Spleen (tissue), 11 donors: ENCODE results near the gene CMTM4. TPM values are rescaled to one million over a fixed set of nuclear protein-coding genes. Genes with fewer than 3 reads are reported as not detected.
"Not testable (repeated sequence)": the region's sequence is repeated elsewhere in the genome, so short reads cannot be mapped to it uniquely, and the experiment has no call there.

Source experiments
- DNase-seq: peaks from one replicate; pipeline ENCODE4 v3.0.0-alpha.2; 2020
- H3K27ac ChIP-seq, 8 donors: fragments of 200-600 bp; sonication (generic) in 7 of 8; 1 replicate in 4 of 8; 2 replicates in 4 of 8; pipeline versions ENCODE4 v1.5.0 to v1.8.0; 2016 to 2021; ENCODE audit warnings: inconsistent platforms in 4 of 8, mild to moderate bottlenecking in 4 of 8, moderate library complexity in 1 of 8
- H3K27me3 ChIP-seq, 7 donors: fragments of 200-600 bp; sonication (generic) in 6 of 7; replicated peaks in 1 of 7; 1 replicate in 4 of 7; 2 replicates in 3 of 7; pipeline versions ENCODE4 v1.5.0 to v1.8.0; 2016 to 2021; ENCODE audit warnings: inconsistent platforms in 3 of 7, mild to moderate bottlenecking in 1 of 7
- H3K36me3 ChIP-seq, 6 donors: fragments of 200-600 bp; sonication (generic) in 5 of 6; 1 replicate in 4 of 6; 2 replicates in 2 of 6; pipeline versions ENCODE4 v1.5.0 to v1.8.0; 2016 to 2021; ENCODE audit warnings: inconsistent platforms in 2 of 6
- H3K4me1 ChIP-seq, 6 donors: fragments of 200-600 bp; sonication (generic) in 5 of 6; 1 replicate in 3 of 6; 2 replicates in 3 of 6; pipeline versions ENCODE4 v1.5.0 to v1.8.0; 2016 to 2021; ENCODE audit warnings: inconsistent platforms in 3 of 6
- H3K4me3 ChIP-seq, 8 donors: fragments of 200-600 bp; sonication (generic) in 7 of 8; 1 replicate in 4 of 8; 2 replicates in 4 of 8; pipeline versions ENCODE4 v1.5.0 to v1.8.0; 2016 to 2021; ENCODE audit warnings: inconsistent platforms in 4 of 8, mild to moderate bottlenecking in 4 of 8, moderate library complexity in 2 of 8
- H3K9me3 ChIP-seq, 8 donors: fragments of 200-600 bp; sonication (generic) in 7 of 8; 1 replicate in 4 of 8; 2 replicates in 4 of 8; pipeline versions ENCODE4 v1.5.0 to v1.8.0; 2016 to 2021; ENCODE audit warnings: inconsistent platforms in 4 of 8
- POLR2A ChIP-seq, 3 donors: fragments of 450-650 bp; IDR thresholded peaks; one replicate each; pipeline ENCODE4 v1.5.1; 2017; ENCODE audit warnings: antibody characterized with exemption in 3 of 3, mild to moderate bottlenecking in 1 of 3
- POLR2AphosphoS5 ChIP-seq, 3 donors: sonication (generic); formaldehyde crosslinking; IDR thresholded peaks; one replicate each; pipeline ENCODE4 v1.5.1; 2017; ENCODE audit warnings: antibody characterized with exemption in 3 of 3
- WGBS, 5 donors: extraction: QIAGEN DNeasy Blood & Tissue Kit in 3 of 5; methylation state at CpG; one replicate each; pipeline versions ENCODE4 v1.1.5 to v1.1.7; 2013 to 2018; 5-methylcytosine and 5-hydroxymethylcytosine counted together
- intact Hi-C: fragments of 100-400 bp; cut with DNase I; formaldehyde crosslinking; loops from one replicate; pipeline ENCODE4 v1.15.0; 2023; ENCODE audit warnings: low total_unique reads
- polyA plus RNA-seq, 3 donors: library from polyadenylated mRNA; stranded (reverse); fragments of 200-250 nt; gene quantifications; one replicate each; pipeline ENCODE4 v1.2.1, GENCODE V29; 2013
- small RNA-seq, 4 donors: library from RNA; depleted of rRNA; stranded (forward); fragments of <200 nt; gene quantifications; one replicate each; pipeline ENCODE3, GENCODE V24; 2016
- total RNA-seq, 7 donors: library from RNA; depleted of rRNA in 3 of 7; stranded (reverse); fragments of >200 nt in 3 of 7; fragmentation: NEBNext Ultra II Directional in 4 of 7; extraction: Animal tissue kit (Norgen Biotek cat#: 25700) in 4 of 7; gene quantifications; one replicate each; pipeline versions ENCODE4 v1.1.0 to v1.2.1, GENCODE V29; 2016 to 2021
- TF ChIP-seq, protein P1 (sequence below), 11 experiments: fragments of 200-600 bp in 7 of 11; fragments of 450-650 bp in 4 of 11; sonication (generic) in 4 of 11; IDR thresholded peaks in 8 of 11; conservative IDR thresholded peaks in 3 of 11; 1 replicate in 7 of 11; 2 replicates in 4 of 11; pipeline versions ENCODE4 v1.4.0 to v1.8.0; 2016 to 2021; ENCODE audit warnings: antibody characterized with exemption in 11 of 11, inconsistent platforms in 4 of 11, mild to moderate bottlenecking in 1 of 11
- donor health status: healthy with polysubstance abuse.
- donor health status: DM: no; HTN: no; CAD: no; lungs with moderate emphysema.
- donor health status: DM: no; HTN: no; CAD: no.
- donor health status: Bipolar disorder and iron deficiency.
- donor health status: healthy.
- donor health status: DM: no; HTN: no; CAD: no.
- donor health status: DM: yes; HTN: yes; CAD: no.

CMTM4 gene
- total and polyA plus RNA-seq, 10 donors, result 0.70 to 10.2 (median 5.7) TPM

DNA sequence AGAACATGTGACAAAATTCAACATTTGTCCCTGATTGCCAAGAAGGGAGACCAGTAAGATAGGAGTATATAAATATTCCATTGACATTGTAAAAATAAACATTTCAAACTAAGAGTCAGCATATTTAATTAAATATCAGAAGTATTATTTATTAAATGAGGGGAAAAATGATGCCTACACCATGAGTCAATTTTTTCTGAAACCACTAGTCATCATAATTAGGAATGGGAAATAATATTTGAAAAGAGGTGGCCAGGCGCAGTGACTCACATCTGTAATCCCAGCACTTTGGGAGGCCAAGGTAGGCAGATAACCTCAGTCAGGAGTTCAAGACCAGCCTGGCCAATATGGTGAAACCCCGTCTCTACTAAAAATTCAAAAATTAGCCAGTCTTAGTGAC, 128.2 kb downstream of the CMTM4 start:
- Histone ChIP-seq H3K4me3 (no peak overlapping the region), H3K4me1 (peaks cover 0 to 44% (median under 1%) of the 10 kb centered on the region in 6 donors), H3K36me3 (peaks cover 0 to 65% (median 37%) of the 10 kb centered on the region in 6 donors), H3K27me3 (no peaks in the 10 kb centered on the region), H3K27ac (no peak overlapping the region), H3K9me3 (no peaks in the 10 kb centered on the region)
- 84 to 100% (median 91%) methylated on average over 2 of the region's 2 CpGs for WGBS, 5 donors
- no peak for DNase-seq
- intact Hi-C loops, result no loop called here
- TF ChIP-seq POLR2A (IDR thresholded peaks at IDR 0.05), result no peak
- no peak for TF ChIP-seq POLR2AphosphoS5 (IDR thresholded peaks at IDR 0.05)
- TF ChIP-seq, protein P1, sequence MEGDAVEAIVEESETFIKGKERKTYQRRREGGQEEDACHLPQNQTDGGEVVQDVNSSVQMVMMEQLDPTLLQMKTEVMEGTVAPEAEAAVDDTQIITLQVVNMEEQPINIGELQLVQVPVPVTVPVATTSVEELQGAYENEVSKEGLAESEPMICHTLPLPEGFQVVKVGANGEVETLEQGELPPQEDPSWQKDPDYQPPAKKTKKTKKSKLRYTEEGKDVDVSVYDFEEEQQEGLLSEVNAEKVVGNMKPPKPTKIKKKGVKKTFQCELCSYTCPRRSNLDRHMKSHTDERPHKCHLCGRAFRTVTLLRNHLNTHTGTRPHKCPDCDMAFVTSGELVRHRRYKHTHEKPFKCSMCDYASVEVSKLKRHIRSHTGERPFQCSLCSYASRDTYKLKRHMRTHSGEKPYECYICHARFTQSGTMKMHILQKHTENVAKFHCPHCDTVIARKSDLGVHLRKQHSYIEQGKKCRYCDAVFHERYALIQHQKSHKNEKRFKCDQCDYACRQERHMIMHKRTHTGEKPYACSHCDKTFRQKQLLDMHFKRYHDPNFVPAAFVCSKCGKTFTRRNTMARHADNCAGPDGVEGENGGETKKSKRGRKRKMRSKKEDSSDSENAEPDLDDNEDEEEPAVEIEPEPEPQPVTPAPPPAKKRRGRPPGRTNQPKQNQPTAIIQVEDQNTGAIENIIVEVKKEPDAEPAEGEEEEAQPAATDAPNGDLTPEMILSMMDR (IDR thresholded peaks at IDR 0.05 in 8 of 11, conservative IDR thresholded peaks at IDR 0.05 in 3 of 11), result no peak

GRCh38 chr16:66567270-66567669, 129.3 kb downstream of the CMTM4 start:
- H3K4me3 ChIP-seq, intact Hi-C loops, H3K27ac ChIP-seq, H3K27me3 ChIP-seq, DNase-seq, H3K9me3 ChIP-seq: not testable (repeated sequence)
- 86 to 100% (median 97%) methylated on average over 3 of the region's 3 CpGs for WGBS, 5 donors
- Histone ChIP-seq H3K4me1 (peaks cover 0 to 50% (median 10%) of the 10 kb centered on the region in 6 donors), H3K36me3 (peaks cover 0 to 76% (median 37%) of the 10 kb centered on the region in 6 donors)

DNA sequence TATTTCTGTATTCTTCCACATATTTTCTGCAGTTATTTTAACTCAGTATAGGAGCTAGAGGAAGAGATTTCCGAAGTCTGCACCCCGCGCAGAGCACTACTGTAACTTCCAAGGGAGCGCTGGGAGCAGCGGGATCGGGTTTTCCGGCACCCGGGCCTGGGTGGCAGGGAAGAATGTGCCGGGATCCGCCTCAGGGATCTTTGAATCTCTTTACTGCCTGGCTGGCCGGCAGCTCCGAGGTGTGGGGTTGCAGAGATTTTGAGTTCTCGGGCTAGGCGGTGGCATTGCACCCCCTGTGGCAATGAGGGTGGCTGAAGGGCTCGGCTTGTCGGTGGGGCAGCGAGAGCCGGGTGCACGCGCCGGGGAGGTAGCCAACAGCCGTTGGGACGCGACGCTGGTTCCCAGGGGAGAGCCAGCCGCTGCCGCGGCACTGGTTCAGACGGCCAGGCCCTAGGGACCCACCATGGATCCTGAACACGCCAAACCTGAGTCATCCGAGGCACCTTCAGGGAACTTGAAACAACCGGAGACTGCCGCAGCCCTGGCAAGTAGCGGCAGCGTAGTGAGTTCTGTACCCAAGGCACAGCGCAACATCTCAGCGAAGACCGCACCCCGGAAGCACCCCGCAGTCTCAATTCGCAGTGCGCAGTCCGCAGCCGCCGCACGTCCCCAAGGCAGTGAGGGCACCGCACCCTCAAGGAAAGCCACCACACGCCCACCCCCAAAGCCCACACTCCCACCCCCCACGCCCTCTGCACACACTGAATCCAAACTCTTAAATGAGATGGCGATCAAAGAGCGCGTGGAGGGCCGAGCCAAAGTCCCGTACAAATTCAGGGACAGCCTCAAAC, 130.3 kb downstream of the CMTM4 start, which contains the start of gene CMTM1:
Gene CMTM1 (plus strand): TSS at position 389 of the 851 bp plus-strand sequence. CDS start 75 bp downstream, at position 464.
- 94 to 99% (median 97%) methylated on average over 46 to 54 of the region's 54 CpGs for WGBS, 5 donors
- Histone ChIP-seq H3K27me3 (no peaks in the 10 kb centered on the region), H3K27ac (no peak within 1 kb of the TSS), H3K4me1 (peaks cover 5 to 59% (median 20%) of the 10 kb centered on the region in 6 donors), H3K4me3 (no peak within 1 kb of the TSS), H3K36me3 (peaks cover 0 to 79% (median 37%) of the 10 kb centered on the region in 6 donors), H3K9me3 (no peaks in the 10 kb centered on the region)
- intact Hi-C loops, result no loop called here
- no peak for DNase-seq
- TF ChIP-seq POLR2AphosphoS5 (IDR thresholded peaks at IDR 0.05) (peak in 1 of 3 donors; percentile 46), POLR2A (IDR thresholded peaks at IDR 0.05) (no peak)
- TF ChIP-seq, protein P1 (IDR thresholded peaks at IDR 0.05 in 8 of 11, conservative IDR thresholded peaks at IDR 0.05 in 3 of 11), result no peak

Small RNA genes lying within 50 kb of the gene (small RNA-seq; reads per million reads assigned to genes)
- gene CKLF-CMTM1, result 0 reads per million in 4 donors

Other genes starting within 250 kb of the CMTM4 start
- gene TK2, start 146.6 kb downstream of the CMTM4 start, total RNA-seq, result 10 to 100 TPM; 21.3 to 56.6 (median 40.1) TPM
- 10 to 100 TPM in 1 of 3 donors, 1 to 10 TPM in 2; 8.3 to 19.8 (median 9.2) TPM for gene TK2, start 146.6 kb downstream of the CMTM4 start, polyA plus RNA-seq
- 100 to 1,000 TPM in 3 of 7 donors, 10 to 100 TPM in 4; 65.5 to 132 (median 76.8) TPM for gene CKLF, start 144.2 kb downstream of the CMTM4 start, total RNA-seq
- gene CKLF, start 144.2 kb downstream of the CMTM4 start, polyA plus RNA-seq, result 10 to 100 TPM; 61.9 to 76.2 (median 74.7) TPM
- 10 to 100 TPM in 4 of 7 donors, 1 to 10 TPM in 3; 1.4 to 19.0 (median 10.7) TPM for gene CMTM1, start 130.3 kb downstream of the CMTM4 start, total RNA-seq
- gene CMTM1, start 130.3 kb downstream of the CMTM4 start, polyA plus RNA-seq, result 1 to 10 TPM in 1 of 3 donors, under 1 TPM in 2; 0.15 to 1.3 (median 0.33) TPM
- gene CMTM2, start 117.3 kb downstream of the CMTM4 start, total RNA-seq, result 10 to 100 TPM in 4 of 7 donors, 1 to 10 TPM in 3; 3.3 to 54.6 (median 12.1) TPM
- 1 to 10 TPM in 2 of 3 donors, under 1 TPM in 1; 0.70 to 8.7 (median 5.8) TPM for gene CMTM2, start 117.3 kb downstream of the CMTM4 start, polyA plus RNA-seq
- gene CMTM3, start 92.0 kb downstream of the CMTM4 start, total RNA-seq, result 10 to 100 TPM; 37.6 to 53.1 (median 41.9) TPM
- 10 to 100 TPM; 16.2 to 25.0 (median 23.4) TPM for gene CMTM3, start 92.0 kb downstream of the CMTM4 start, polyA plus RNA-seq
- 100 to 1,000 TPM in 5 of 7 donors, 10 to 100 TPM in 2; 77.7 to 132 (median 118) TPM for gene DYNC1LI2, start 54.9 kb upstream of the CMTM4 start, total RNA-seq
- 10 to 100 TPM; 15.6 to 33.2 (median 24.5) TPM for gene DYNC1LI2, start 54.9 kb upstream of the CMTM4 start, polyA plus RNA-seq
- under 1 TPM in 1 of 7 donors, not detected in 6; 0.41 TPM for gene TERB1, start 104.8 kb upstream of the CMTM4 start, total RNA-seq
- under 1 TPM in 1 of 3 donors, not detected in 2; 0.04 TPM for gene TERB1, start 104.8 kb upstream of the CMTM4 start, polyA plus RNA-seq
- gene NAE1, start 134.2 kb upstream of the CMTM4 start, total RNA-seq, result 10 to 100 TPM; 32.4 to 51.4 (median 44.5) TPM
- 10 to 100 TPM; 29.7 to 31.0 (median 29.9) TPM for gene NAE1, start 134.2 kb upstream of the CMTM4 start, polyA plus RNA-seq
- not detected for gene CA7, start 147.7 kb upstream of the CMTM4 start, total RNA-seq
- gene CA7, start 147.7 kb upstream of the CMTM4 start, polyA plus RNA-seq, result not detected
- gene PDP2, start 183.8 kb upstream of the CMTM4 start, total RNA-seq, result 1 to 10 TPM; 3.8 to 9.6 (median 7.3) TPM
- 1 to 10 TPM; 1.0 to 1.5 (median 1.1) TPM for gene PDP2, start 183.8 kb upstream of the CMTM4 start, polyA plus RNA-seq
- gene CDH16, start 222.1 kb upstream of the CMTM4 start, total RNA-seq, result not detected
- not detected for gene CDH16, start 222.1 kb upstream of the CMTM4 start, polyA plus RNA-seq
- gene RRAD, start 228.8 kb upstream of the CMTM4 start, total RNA-seq, result 1 to 10 TPM in 5 of 7 donors, under 1 TPM in 2; 0.52 to 2.4 (median 1.5) TPM
- gene RRAD, start 228.8 kb upstream of the CMTM4 start, polyA plus RNA-seq, result 10 to 100 TPM in 1 of 3 donors, 1 to 10 TPM in 2; 4.0 to 16.4 (median 5.2) TPM
- 10 to 100 TPM; 46.8 to 63.1 (median 55.8) TPM for gene CIAO2B, start 237.7 kb upstream of the CMTM4 start, total RNA-seq
- gene CIAO2B, start 237.7 kb upstream of the CMTM4 start, polyA plus RNA-seq, result 100 to 1,000 TPM; 114 to 168 (median 148) TPM
- 10 to 100 TPM; 21.6 to 48.1 (median 34.8) TPM for gene CES2, start 238.8 kb upstream of the CMTM4 start, total RNA-seq
- gene CES2, start 238.8 kb upstream of the CMTM4 start, polyA plus RNA-seq, result 10 to 100 TPM in 1 of 3 donors, 1 to 10 TPM in 2; 8.0 to 21.4 (median 8.5) TPM